Measurements from ENCODE around the gene PSMD13. TPM values are rescaled to one million over a fixed set of nuclear protein-coding genes. Genes with fewer than 3 reads are reported as not detected.

The PSMD13 gene
- total and polyA plus RNA-seq, 2 of the 13 experiments (the other 11 are each of a cell fraction or from before 2014, with no cell fraction given) = 83.0 to 117 TPM

GRCh38 chr11:299951-300735, 63.4 kb downstream of the PSMD13 start:
- ChIA-PET CTCF (ENCODE audit: low intra/inter-chr PET ratio, low total read pairs) (no interaction called here), POLR2A (interaction anchor here (2.4 kb wide), 1 partner anchor 53 kb away, joined by 7 read pairs; no protein-coding TSS in a partner anchor)
- H3K79me2 ChIP-seq (ENCODE audit: insufficient read depth, low read length) = no peaks in the 10 kb centered on the region
- in situ Hi-C loops (cut with HindIII; ENCODE audit: extremely low pct_ligation_motif_present, low pct_unique_long_range_greater_than_20kb) (loop anchor here (5.0 kb wide), 1 partner anchor 67 kb away; the partner anchor contains the start of gene B4GALNT4), intact Hi-C loops (cut with micrococcal nuclease; ENCODE audit: unreplicated experiment) (no loop called here)
- no peak overlapping the region for H3K27ac ChIP-seq (ENCODE audit: extremely low read length, insufficient read depth, low read length)
- no TSS peak for BruUV-seq (replicated peaks)
- DNase-seq (ENCODE audit: low spot score) (peak; percentile 28), ATAC-seq (peak; percentile 35), FAIRE-seq (no peak)
- no peaks in the 10 kb centered on the region for H4K20me1 ChIP-seq (ENCODE audit: insufficient read depth, low read length)
- no peak overlapping the region for H2AFZ ChIP-seq (ENCODE audit: low read length)
- H3K36me3 ChIP-seq (replicated peaks in 1 of 2; ENCODE audit: control insufficient read depth in 1 of 2, insufficient read depth in 2 of 2, low read length in 2 of 2) = no peaks in the 10 kb centered on the region
- H3K9me3 ChIP-seq (ENCODE audit: low read length) = no peaks in the 10 kb centered on the region
- H3K4me2 ChIP-seq (ENCODE audit: low read depth, low read length) = peak overlapping the region; percentile 57
- H3K27me3 ChIP-seq (ENCODE audit: control insufficient read depth in 1 of 2, insufficient read depth in 2 of 2, low read length in 2 of 2) = peaks cover 11 to 20% of the 10 kb centered on the region in 2 experiments
- no peak overlapping the region for H3K9ac ChIP-seq (ENCODE audit: insufficient read depth, low read depth, low read length)
- H3K4me3 ChIP-seq (replicated peaks in 1 of 3; ENCODE audit: insufficient read depth in 1 of 3, low read depth in 2 of 3, low read length in 3 of 3) = peak overlapping the region in 1 of 3 experiments; percentile 43; a peak in 1 of 6 replicates
- H3K4me1 ChIP-seq (ENCODE audit: insufficient read depth, low read length) = peaks cover 43% of the 10 kb centered on the region
- WGBS (ENCODE audit: low lambda C conversion rate) = 43% methylated on average over 11 of the region's 20 CpGs
- TF ChIP-seq SRSF1 (optimal IDR thresholded peaks at IDR 0.05; ENCODE audit: low read depth, low read length) (no peak), DRAP1 (CRISPR knock-in tag; IDR thresholded peaks at IDR 0.05) (no peak), ZNF687 (CRISPR knock-in tag; IDR thresholded peaks at IDR 0.05) (0 out of 2 replicates have a peak, but pooled peaks have one; percentile 8), LBX2 (CRISPR knock-in tag; IDR thresholded peaks at IDR 0.05; ENCODE audit: borderline replicate concordance) (no peak), ZNF761 (CRISPR knock-in tag; conservative IDR thresholded peaks at IDR 0.05) (no peak), MXD4 (CRISPR knock-in tag; IDR thresholded peaks at IDR 0.05) (no peak), ZNF136 (CRISPR knock-in tag; IDR thresholded peaks at IDR 0.05; ENCODE audit: low read depth) (no peak), STAG1 (CRISPR knock-in tag; IDR thresholded peaks at IDR 0.05) (0 out of 2 replicates have a peak, but pooled peaks have one; percentile 19), ZNF646 (CRISPR knock-in tag; IDR thresholded peaks at IDR 0.05) (0 out of 2 replicates have a peak, but pooled peaks have one; percentile 17), NFE2L2 (IDR thresholded peaks at IDR 0.05; ENCODE audit: low read length) (no peak), RFX3 (CRISPR knock-in tag; IDR thresholded peaks at IDR 0.05) (no peak), SMAD9 (CRISPR knock-in tag; IDR thresholded peaks at IDR 0.05) (no peak)

Data from HepG2 (cell line).